GM12878 (cell line): ENCODE results near the gene HP1BP3. TPM values are rescaled to one million over a fixed set of nuclear protein-coding genes. Genes with fewer than 3 reads are reported as not detected.
A peak's percentile ranks its signal among the peaks of the same experiment; 100 is the strongest.

Experiments
- ASH2L ChIP-seq: fragments of 300-600, 200-600 bp; sonication (generic); IDR thresholded peaks from 2 replicates; pipeline ENCODE4 v1.6.1; 2017; ENCODE audit warnings: low read depth, mild to moderate bottlenecking, borderline replicate concordance
- ATF3 ChIP-seq: IDR thresholded peaks from 2 replicates; pipeline ENCODE4 v1.6.1; 2011; ENCODE audit warnings: low read depth, mild to moderate bottlenecking, low read length, moderate library complexity, borderline replicate concordance; ENCODE audit errors: extremely low read depth
- BACH1 ChIP-seq: fragments of 450-650 bp; IDR thresholded peaks from 2 replicates; pipeline ENCODE4 v1.6.1; 2017; ENCODE audit warnings: mild to moderate bottlenecking, borderline replicate concordance
- BCL3 ChIP-seq: IDR thresholded peaks from 2 replicates; pipeline ENCODE4 v1.6.1; 2011; ENCODE audit warnings: borderline replicate concordance, low read depth, mild to moderate bottlenecking, moderate library complexity, low read length; ENCODE audit not compliant: insufficient read depth, poor library complexity, severe bottlenecking
- CBX5 ChIP-seq: sonication (generic); IDR thresholded peaks from 2 replicates; pipeline ENCODE4 v1.6.1; 2016; ENCODE audit warnings: low read depth, moderate library complexity, mild to moderate bottlenecking, inconsistent platforms
- CEBPB ChIP-seq, 2 experiments: fragments of 150-350 bp in 1 of 2; IDR thresholded peaks; 2 replicates each; pipeline ENCODE4 v1.6.1; 2012 to 2014; ENCODE audit warnings: low read depth in 2 of 2, low read length in 2 of 2, borderline replicate concordance in 1 of 2, inconsistent platforms in 1 of 2
- DPF2 ChIP-seq: fragments of 450-650 bp; IDR thresholded peaks from 2 replicates; pipeline ENCODE4 v1.6.1; 2017; ENCODE audit warnings: mild to moderate bottlenecking
- FOXM1 ChIP-seq: IDR thresholded peaks from 2 replicates; pipeline ENCODE4 v1.6.1; 2012; ENCODE audit warnings: low read depth, mild to moderate bottlenecking, inconsistent platforms, low read length, moderate library complexity
- HDAC6 ChIP-seq: fragments of 200-600 bp; sonication (generic); IDR thresholded peaks from one replicate; pipeline ENCODE4 v1.8.0; 2017; ENCODE audit warnings: antibody characterized with exemption; ENCODE audit not compliant: unreplicated experiment
- LARP7 ChIP-seq: fragments of 450-650 bp; IDR thresholded peaks from 2 replicates; pipeline ENCODE4 v1.6.1; 2017; ENCODE audit warnings: mild to moderate bottlenecking
- MAX ChIP-seq: IDR thresholded peaks from 2 replicates; pipeline ENCODE4 v1.6.1; 2012; ENCODE audit warnings: low read depth, low read length, improper control_type of control experiment
- MLLT1 ChIP-seq: fragments of 450-650 bp; IDR thresholded peaks from 2 replicates; pipeline ENCODE4 v1.6.1; 2016; ENCODE audit warnings: mild to moderate bottlenecking
- NKRF ChIP-seq: fragments of 450-650 bp; conservative IDR thresholded peaks from 2 replicates; pipeline ENCODE4 v1.6.1; 2017; ENCODE audit warnings: mild to moderate bottlenecking, moderate library complexity
- NRF1 ChIP-seq: conservative IDR thresholded peaks from 2 replicates; pipeline ENCODE4 v1.6.1; 2011; ENCODE audit warnings: mild to moderate bottlenecking, low read depth, low read length, improper control_type of control experiment
- PAX8 ChIP-seq: fragments of 450-650 bp; IDR thresholded peaks from 2 replicates; pipeline ENCODE4 v1.6.1; 2017; ENCODE audit warnings: mild to moderate bottlenecking, moderate library complexity
- POLR2A ChIP-seq: IDR thresholded peaks from 2 replicates; pipeline ENCODE4 v1.6.1; 2011; ENCODE audit warnings: low read depth, mild to moderate bottlenecking, low read length
- POLR2AphosphoS5 ChIP-seq: IDR thresholded peaks from 2 replicates; pipeline ENCODE4 v1.6.1; 2011; ENCODE audit warnings: mild to moderate bottlenecking, low read length, inconsistent platforms
- RUNX3 ChIP-seq: IDR thresholded peaks from 2 replicates; pipeline ENCODE4 v1.6.1; 2012; ENCODE audit warnings: low read length, inconsistent platforms
- SIN3A ChIP-seq: IDR thresholded peaks from 2 replicates; pipeline ENCODE4 v1.6.1; 2012; ENCODE audit warnings: low read depth, low read length, improper control_type of control experiment
- SRF ChIP-seq, 2 experiments: IDR thresholded peaks; 2 replicates each; pipeline ENCODE4 v1.6.1; 2011; ENCODE audit warnings: low read depth in 2 of 2, low read length in 2 of 2, mild to moderate bottlenecking in 1 of 2, moderate library complexity in 1 of 2
- STAT1 ChIP-seq: fragments of 450-650 bp; conservative IDR thresholded peaks from 2 replicates; pipeline ENCODE4 v1.6.1; 2014; ENCODE audit warnings: antibody characterized with exemption, mild to moderate bottlenecking
- STAT3 ChIP-seq: IDR thresholded peaks from 2 replicates; pipeline ENCODE4 v1.6.1; 2011; ENCODE audit warnings: low read depth, low read length, improper control_type of control experiment
- TCF3 ChIP-seq: IDR thresholded peaks from 2 replicates; pipeline ENCODE4 v1.6.1; 2012; ENCODE audit warnings: low read depth, mild to moderate bottlenecking, low read length, borderline replicate concordance; ENCODE audit not compliant: insufficient read depth
- WRNIP1 ChIP-seq: IDR thresholded peaks from 2 replicates; pipeline ENCODE4 v1.6.1; 2011; ENCODE audit warnings: low read depth, low read length, improper control_type of control experiment, borderline replicate concordance
- ZSCAN29 ChIP-seq: fragments of 450-650 bp; IDR thresholded peaks from 2 replicates; pipeline ENCODE4 v1.6.1; 2017; ENCODE audit warnings: mild to moderate bottlenecking, moderate library complexity
- polyA plus RNA-seq, 11 experiments: library from polyadenylated mRNA; depleted of rRNA in 4 of 11; unstranded in 6 of 11; stranded (reverse) in 5 of 11; fragments of >200 nt; fragmentation: Nextera tagmentation in 4 of 11; fragmentation: Illumina TruSeq in 1 of 11; extraction: Ambion mirVana in 4 of 11; extraction: Trizol in 1 of 11; gene quantifications; 1 replicate in 1 of 11; 2 replicates in 10 of 11; pipeline versions ENCODE4 v1.2.1 to v1.2.3, GENCODE V29; 2011 to 2016; ENCODE audit warnings: inconsistent platforms in 2 of 11, missing spikeins in 2 of 11, low read depth in 1 of 11
- total RNA-seq, 4 experiments: library from RNA; depleted of rRNA in 3 of 4; stranded (reverse); fragments of >200 nt in 3 of 4; fragmentation: Illumina TruSeq in 1 of 4; extraction: Trizol in 1 of 4; gene quantifications; 2 replicates each; pipeline versions ENCODE4 v1.2.1 to v1.2.3, GENCODE V29; 2013 to 2021

The HP1BP3 gene
- total and polyA plus RNA-seq, 10 of the 15 experiments (the other 5 are each of a cell fraction or from before 2014, with no cell fraction given) = 32.6 to 188 (median 133) TPM

GRCh38 chr1:20786253-20787028 is 666 bp downstream of the HP1BP3 start (continued):
- TF ChIP-seq NKRF (peak; percentile 86), PAX8 (no peak), NRF1 (peak; percentile 98), ZSCAN29 (0 out of 2 replicates have a peak, but pooled peaks have one; percentile 27), ASH2L (peak; percentile 67; the same call in 1 of the 2 replicates), LARP7 (peak; percentile 95), SIN3A (peak; percentile 67), STAT3 (no peak), STAT1 (no peak), MLLT1 (no peak), CBX5 (no peak), TCF3 (0 out of 2 replicates have a peak, but pooled peaks have one; percentile 9), POLR2AphosphoS5 (no peak; the same call in 1 of the 2 replicates), DPF2 (peak; percentile 50), BACH1 (peak; percentile 80), POLR2A (peak; percentile 92), CEBPB (IDR thresholded peaks at IDR 0.05; ENCODE audit: borderline replicate concordance in 1 of 2, low read depth in 2 of 2, low read length in 2 of 2) (no peak), WRNIP1 (0 out of 2 replicates have a peak, but pooled peaks have one; percentile 42), ATF3 (0 out of 2 replicates have a peak, but pooled peaks have one; percentile 26), MAX (peak; percentile 14; the same call in 1 of the 2 replicates), FOXM1 (peak; percentile 99), RUNX3 (peak; percentile 66), SRF (IDR thresholded peaks at IDR 0.05; ENCODE audit: low read depth in 2 of 2, low read length in 2 of 2) (0 out of 4 replicates have a peak, but pooled peaks of 1 of the 2 experiments have one; percentile 7), BCL3 (peak; percentile 25), HDAC6 (no peak)
